ENCODE data around the gene UFD1. TPM values are rescaled to one million over a fixed set of nuclear protein-coding genes. Genes with fewer than 3 reads are reported as not detected.

The UFD1 gene
- total RNA-seq, 2 donors from 2014 or later: 45.7 to 73.6 TPM

GRCh38 chr22:19525666-19526065, 46.7 kb upstream of the UFD1 start:
- no peaks in the 10 kb centered on the region for H3K4me1 ChIP-seq
- no peaks in the 10 kb centered on the region for H3K36me3 ChIP-seq
- TF ChIP-seq CTCF (IDR thresholded peaks at IDR 0.05): no peak
- no peak overlapping the region for H3K27ac ChIP-seq
- no peak overlapping the region for H3K4me3 ChIP-seq
- H3K9me3 ChIP-seq: no peaks in the 10 kb centered on the region
- H3K27me3 ChIP-seq: peaks cover 30% of the 10 kb centered on the region
- no peak for DNase-seq
- intact Hi-C loops (cut with DNase I): no loop called here
- H3K9ac ChIP-seq (ENCODE audit: low read depth in 2 of 2, low read length in 2 of 2): no peak overlapping the region

- no peak overlapping the region for H3K27ac ChIP-seq
- no peaks in the 10 kb centered on the region for H3K36me3 ChIP-seq
- intact Hi-C loops (cut with DNase I): no loop called here
- H3K9ac ChIP-seq (ENCODE audit: low read depth in 2 of 2, low read length in 2 of 2): peak overlapping the region in 1 of 2 donors; percentile 24
- no peak overlapping the region for H3K4me3 ChIP-seq
- H3K9me3 ChIP-seq: no peaks in the 10 kb centered on the region
- no peaks in the 10 kb centered on the region for H3K4me1 ChIP-seq
- DNase-seq: no peak
- no peak for TF ChIP-seq CTCF (IDR thresholded peaks at IDR 0.05)
- peaks cover 30% of the 10 kb centered on the region for H3K27me3 ChIP-seq
These were observed 46.2 kb upstream of the UFD1 start for GRCh38 chr22:19525116-19525660.

DNA sequence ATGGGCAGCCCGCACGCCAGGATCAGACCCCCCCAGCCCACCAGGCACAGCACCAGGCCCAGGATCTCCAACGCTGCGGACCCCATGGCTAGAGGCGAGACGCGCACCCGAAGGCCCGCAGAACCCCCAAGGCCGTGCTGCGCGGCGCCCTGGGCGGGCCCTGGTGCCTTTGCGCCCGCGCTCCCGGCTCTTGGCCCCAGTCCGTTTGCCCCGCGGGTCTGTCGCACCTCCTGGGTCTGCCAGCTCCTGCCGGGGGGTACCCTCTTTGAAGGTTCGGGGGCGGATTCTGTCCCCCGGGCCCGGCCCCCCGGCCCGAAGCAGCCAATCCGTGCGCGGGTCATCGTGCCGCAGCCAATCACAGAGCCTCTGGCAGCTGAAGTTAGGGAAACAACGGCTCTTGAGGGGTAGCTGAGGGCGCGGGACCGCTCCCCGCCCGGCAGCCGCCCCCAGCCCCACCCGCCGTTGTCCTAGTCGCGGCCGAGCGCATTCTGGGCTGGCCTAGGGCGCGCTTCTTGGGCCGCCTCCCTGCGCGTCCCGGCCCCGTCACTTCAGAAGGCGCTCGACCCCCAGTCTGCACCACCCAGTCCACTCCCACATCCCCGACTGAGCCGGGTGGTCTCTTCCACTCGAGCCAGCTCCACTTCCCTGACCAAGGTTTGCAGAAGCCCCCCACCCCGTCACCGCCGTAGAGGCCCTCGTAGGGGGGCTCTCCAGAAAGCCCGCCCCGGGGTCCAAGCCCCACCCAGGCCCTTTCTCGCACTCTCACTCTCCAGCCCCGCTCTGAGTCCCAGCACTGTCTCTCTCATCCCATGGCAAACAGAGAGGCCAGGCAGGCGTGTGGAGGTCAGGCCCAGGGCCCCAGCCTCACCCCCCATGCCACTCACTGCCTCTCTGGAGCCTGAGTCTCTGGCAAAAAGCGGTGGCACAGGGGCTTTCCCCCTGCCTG, 45.5 kb upstream of the UFD1 start, which contains the start of gene CLDN5:
Gene CLDN5, minus strand, starts transcription at position 241 of the 946 bp plus-strand sequence. Its CDS starts 155 bp downstream, at position 86.
- DNase-seq: no peak
- Histone ChIP-seq H3K36me3 (no peaks in the 10 kb centered on the region), H3K4me1 (no peaks in the 10 kb centered on the region), H3K27me3 (peaks cover 30% of the 10 kb centered on the region), H3K4me3 (peak within 1 kb of the TSS; percentile 17), H3K27ac (no peak within 1 kb of the TSS), H3K9me3 (no peaks in the 10 kb centered on the region), H3K9ac (ENCODE audit: low read depth in 2 of 2, low read length in 2 of 2) (peak within 1 kb of the TSS in 1 of 2 donors; percentile 24)
- TF ChIP-seq CTCF (IDR thresholded peaks at IDR 0.05): no peak
- intact Hi-C loops (cut with DNase I): no loop called here

DNA sequence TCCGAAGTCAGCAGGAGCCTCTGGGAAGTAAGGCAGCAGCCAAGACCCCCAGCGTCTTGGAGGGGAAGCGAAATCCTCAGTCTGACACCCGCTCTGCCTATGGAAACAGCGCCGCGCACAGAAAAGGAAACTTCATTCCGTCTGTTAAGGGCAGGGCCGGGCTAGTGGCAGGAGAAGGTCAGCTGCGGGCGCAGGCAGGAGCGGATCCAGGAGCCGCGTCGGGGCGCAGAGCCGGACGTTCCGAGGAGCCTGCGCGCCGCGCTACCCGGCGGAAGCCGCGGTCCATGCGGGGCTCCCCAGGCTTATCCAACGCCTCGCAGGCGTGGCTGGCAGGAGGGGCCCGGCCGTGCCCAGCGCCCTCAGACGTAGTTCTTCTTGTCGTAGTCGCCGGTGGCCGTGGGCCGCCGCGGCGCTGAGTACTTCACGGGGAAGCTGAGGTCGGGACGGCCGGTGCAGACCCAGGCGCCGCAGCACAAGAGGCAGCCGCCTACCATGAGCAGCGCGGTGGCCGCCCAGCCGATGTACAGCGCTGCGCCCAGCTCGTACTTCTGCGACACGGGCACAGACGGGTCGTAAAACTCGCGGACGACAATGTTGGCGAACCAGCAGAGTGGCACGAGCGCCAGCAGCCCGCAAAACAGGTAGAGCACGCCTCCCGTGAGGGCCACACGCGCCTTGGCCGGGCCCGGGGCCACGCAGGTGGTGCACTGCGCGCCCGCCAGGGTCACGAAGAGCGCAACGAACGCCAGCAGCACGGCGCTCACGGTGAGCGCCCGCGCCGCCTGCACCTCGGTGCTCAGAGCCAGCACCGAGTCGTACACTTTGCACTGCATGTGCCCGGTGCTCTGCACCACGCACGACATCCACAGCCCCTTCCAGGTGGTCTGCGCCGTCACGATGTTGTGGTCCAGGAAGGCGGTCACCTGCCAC, 44.5 kb upstream of the UFD1 start:
- intact Hi-C loops (cut with DNase I): no loop called here
- peak overlapping the region in 1 of 2 donors; percentile 24 for H3K9ac ChIP-seq (ENCODE audit: low read depth in 2 of 2, low read length in 2 of 2)
- H3K27me3 ChIP-seq: peaks cover 30% of the 10 kb centered on the region
- peak overlapping the region; percentile 17 for H3K4me3 ChIP-seq
- H3K36me3 ChIP-seq: no peaks in the 10 kb centered on the region
- no peak for TF ChIP-seq CTCF (IDR thresholded peaks at IDR 0.05)
- no peaks in the 10 kb centered on the region for H3K9me3 ChIP-seq
- H3K4me1 ChIP-seq: no peaks in the 10 kb centered on the region
- no peak for DNase-seq
- H3K27ac ChIP-seq: no peak overlapping the region

- H3K27me3 ChIP-seq: peaks cover 30% of the 10 kb centered on the region
- H3K36me3 ChIP-seq: no peaks in the 10 kb centered on the region
- H3K9ac ChIP-seq (ENCODE audit: low read depth in 2 of 2, low read length in 2 of 2): peak overlapping the region in 1 of 2 donors; percentile 24
- intact Hi-C loops (cut with DNase I): no loop called here
- peak overlapping the region; percentile 17 for H3K4me3 ChIP-seq
- H3K27ac ChIP-seq: no peak overlapping the region
- no peaks in the 10 kb centered on the region for H3K4me1 ChIP-seq
- no peak for DNase-seq
- no peak for TF ChIP-seq CTCF (IDR thresholded peaks at IDR 0.05)
- H3K9me3 ChIP-seq: no peaks in the 10 kb centered on the region
These were observed 43.9 kb upstream of the UFD1 start for GRCh38 chr22:19522881-19523239.

All from colonic mucosa (tissue), 4 donors.